Heart left ventricle (tissue), 13 donors: Measurements from ENCODE around the gene ID3.

Source experiments
- CTCF ChIP-seq, 12 donors: fragments of 200-600 bp; sonication (generic) in 4 of 12; IDR thresholded peaks; one replicate each; pipeline versions ENCODE4 v1.5.0 to v1.8.0; 2018 to 2022; ENCODE audit warnings: antibody characterized with exemption in 12 of 12, mild to moderate bottlenecking in 5 of 12
- POLR2A ChIP-seq, 2 donors: fragments of 450-650 bp; IDR thresholded peaks; one replicate each; pipeline ENCODE4 v1.6.1; 2017; ENCODE audit warnings: antibody characterized with exemption in 2 of 2, mild to moderate bottlenecking in 2 of 2, moderate library complexity in 2 of 2
- donor health status: ischemic (EF 13 %, LVEDD 7.1; RV severe dilation, severe dysfunction).
- donor health status: DM: no; HTN: yes; CAD: no.
- donor health status: DM: no; HTN: no; CAD: no.
- donor health status: ischemic (EF 25% LVEDD 6.9; RV normal size, moderate dysfunction).
- donor health status: ischemic (EF 25% LVEDD 5.7; RV mildly dilated, moderate dysfunction).
- donor health status: ischemic (EF 35%, LVEDD 5.7; RV mildly dilated, moderate dysfunction).
- donor health status: nonischemic (EF 11% LVEDD 7.7; RV severe dilation, severe dysfunction).
- donor health status: DM: yes; HTN: yes; CAD: no.
- donor health status: PGD.
- donor health status: ischemic (EF 29% LVEDD 5.4; RV normal size, mild dysfunction).
- donor health status: nonischemic (EF 23%, LVEDD 6.1; RV moderate dilation, normal function).

GRCh38 chr1:23525558-23526250, 33.6 kb downstream of the ID3 start:
- TF ChIP-seq CTCF (IDR thresholded peaks at IDR 0.05) (no peak), POLR2A (IDR thresholded peaks at IDR 0.05) (no peak)
